T1000 (cell line): ENCODE data around the gene TGM2.
A peak's percentile ranks its signal among the peaks of the same experiment; 100 is the strongest.
"Not testable (repeated sequence)": the region's sequence is repeated elsewhere in the genome, so short reads cannot be mapped to it uniquely, and the experiment has no call there.

ENCODE experiments used
- DNase-seq: peaks from one replicate; lab custom pipeline; 2025; ENCODE audit warnings: mixed read lengths; lab: John Stamatoyannopoulos, UW

TGM2 gene

DNA sequence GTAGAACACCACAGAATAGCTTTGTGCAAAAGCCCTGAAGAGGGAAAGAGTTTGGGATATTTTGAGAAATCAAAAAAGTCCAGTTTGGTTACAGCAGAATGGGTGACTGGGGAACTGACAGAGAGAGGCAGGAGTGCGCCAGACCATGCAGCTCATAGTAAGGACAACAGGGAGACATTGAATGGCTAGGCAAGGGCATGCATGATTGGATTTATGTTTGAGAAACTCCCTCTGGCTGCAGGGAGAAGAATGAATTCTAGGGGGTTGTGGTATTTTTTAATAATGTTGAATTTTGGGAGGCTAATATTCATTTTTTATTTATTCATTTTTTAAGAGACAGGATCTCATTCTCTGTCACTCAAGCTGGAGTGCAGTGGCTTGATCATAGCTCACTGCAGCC, 49.9 kb downstream of the TGM2 start:
- DNase-seq, result no peak

DNA sequence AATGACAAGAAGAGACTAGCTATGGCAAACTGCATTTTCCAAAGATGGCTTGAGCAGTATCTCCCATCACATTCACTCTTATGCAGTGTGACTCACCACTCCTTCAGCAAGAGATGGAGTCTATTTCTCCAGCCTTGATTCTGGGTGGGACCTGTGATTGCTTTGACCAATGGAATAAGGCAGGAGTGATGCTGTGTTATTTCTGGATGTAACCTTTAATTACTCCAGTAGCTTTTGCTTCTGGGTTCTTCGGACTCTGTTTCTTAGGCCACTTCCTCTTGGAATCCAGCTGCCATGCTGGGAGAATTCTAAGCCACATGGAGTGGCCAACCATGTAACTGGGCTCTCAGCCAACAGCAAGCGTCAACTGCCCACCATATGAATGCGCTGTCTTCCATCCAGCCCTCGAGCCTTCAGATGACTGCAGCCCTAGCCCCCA, 50.7 kb downstream of the TGM2 start:
- no peak for DNase-seq

DNA sequence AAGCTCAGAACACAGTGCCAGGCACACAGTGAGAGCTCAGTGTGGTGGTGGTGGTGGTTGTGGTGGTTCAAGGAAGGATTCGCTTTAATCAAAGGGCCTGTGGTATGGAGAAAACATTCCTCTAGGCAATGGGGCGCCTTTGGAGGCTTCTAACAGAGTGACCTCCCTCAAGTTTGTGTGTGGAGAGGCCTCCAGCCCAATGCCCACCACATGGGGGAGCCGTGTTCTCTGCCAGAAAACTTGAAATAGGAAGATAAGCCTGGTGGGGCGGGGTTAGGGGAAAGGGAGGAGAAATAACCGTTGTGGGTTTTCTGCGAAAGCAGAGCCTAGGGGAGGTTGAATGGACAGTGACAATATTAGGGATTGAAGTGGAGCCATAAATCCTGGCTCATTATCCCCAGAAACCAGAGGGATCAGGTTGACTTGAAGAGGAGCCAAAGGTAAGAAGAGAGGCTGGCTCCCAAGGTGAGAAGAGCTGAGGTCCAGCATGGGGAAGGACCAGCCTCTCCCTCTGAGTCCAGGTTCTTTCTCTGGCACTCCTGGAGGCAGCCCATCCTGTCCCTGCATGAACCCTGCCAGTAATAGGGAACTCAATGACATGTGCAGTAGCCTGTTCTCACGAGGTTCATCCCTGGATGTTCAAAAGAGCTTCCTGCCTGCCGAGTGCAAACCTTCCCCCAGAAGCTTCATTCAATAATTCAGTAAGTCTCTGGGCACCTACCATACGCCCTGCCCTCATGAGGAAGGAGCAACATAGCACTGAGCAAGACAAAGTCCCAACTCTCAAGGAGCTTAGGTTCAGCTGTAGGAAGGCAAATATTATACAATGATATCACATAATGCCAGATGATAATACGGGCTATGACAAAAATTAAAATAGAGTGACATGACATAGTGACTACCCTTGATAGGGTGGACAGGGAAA, 51.4 kb downstream of the TGM2 start:
- DNase-seq, result no peak

DNA sequence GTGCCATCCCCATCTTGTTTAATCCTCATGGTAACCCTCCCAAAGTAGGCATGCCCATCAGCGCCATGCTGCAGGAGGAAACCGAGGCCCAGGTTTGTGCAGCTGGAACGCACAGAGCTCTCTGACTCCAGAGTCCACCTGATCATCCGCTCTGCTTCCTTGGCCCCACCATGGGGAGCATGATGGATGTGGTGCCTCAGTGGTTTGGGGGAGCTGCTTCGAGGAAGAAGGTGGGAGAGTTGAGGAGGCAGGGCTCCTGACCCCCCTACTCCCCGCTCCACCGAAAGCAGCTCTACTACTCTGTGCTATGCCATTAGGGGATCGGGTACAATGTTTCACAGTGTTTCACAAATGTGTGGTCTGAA, 52.2 kb downstream of the TGM2 start:
- DNase-seq, result no peak

DNA sequence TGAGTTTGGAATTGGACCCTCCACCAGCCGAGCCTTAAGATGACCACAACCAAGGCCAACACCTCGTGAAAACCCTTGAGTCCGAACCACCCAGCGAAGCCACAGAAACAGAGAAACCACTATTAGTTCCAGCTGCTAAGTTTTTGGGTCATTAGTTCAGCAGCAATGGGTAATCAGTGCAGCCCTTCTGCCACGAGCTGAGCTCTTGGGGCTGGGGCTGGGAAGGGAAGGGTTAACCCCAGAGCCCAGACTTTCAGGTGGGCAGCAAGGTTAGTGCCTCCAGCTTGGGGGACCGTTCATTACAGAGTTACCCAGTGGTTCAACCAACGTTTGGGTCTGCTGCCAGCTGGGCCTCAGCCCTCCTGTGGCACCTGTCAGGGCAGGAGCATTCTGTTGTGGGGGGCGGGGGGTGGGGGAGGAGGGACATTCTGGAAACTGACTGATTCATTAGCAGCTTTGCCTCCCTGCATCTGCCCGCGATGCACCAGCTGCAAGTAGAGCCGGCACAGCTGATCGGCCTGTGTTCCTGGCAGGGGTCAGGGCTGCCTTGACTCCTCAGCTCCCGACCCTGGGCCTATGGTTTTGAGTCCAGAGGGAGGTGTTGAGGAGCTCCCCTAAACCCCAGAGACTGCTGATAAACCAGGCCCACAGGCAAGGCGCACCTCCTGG, 52.7 kb downstream of the TGM2 start:
- DNase-seq, result no peak

DNA sequence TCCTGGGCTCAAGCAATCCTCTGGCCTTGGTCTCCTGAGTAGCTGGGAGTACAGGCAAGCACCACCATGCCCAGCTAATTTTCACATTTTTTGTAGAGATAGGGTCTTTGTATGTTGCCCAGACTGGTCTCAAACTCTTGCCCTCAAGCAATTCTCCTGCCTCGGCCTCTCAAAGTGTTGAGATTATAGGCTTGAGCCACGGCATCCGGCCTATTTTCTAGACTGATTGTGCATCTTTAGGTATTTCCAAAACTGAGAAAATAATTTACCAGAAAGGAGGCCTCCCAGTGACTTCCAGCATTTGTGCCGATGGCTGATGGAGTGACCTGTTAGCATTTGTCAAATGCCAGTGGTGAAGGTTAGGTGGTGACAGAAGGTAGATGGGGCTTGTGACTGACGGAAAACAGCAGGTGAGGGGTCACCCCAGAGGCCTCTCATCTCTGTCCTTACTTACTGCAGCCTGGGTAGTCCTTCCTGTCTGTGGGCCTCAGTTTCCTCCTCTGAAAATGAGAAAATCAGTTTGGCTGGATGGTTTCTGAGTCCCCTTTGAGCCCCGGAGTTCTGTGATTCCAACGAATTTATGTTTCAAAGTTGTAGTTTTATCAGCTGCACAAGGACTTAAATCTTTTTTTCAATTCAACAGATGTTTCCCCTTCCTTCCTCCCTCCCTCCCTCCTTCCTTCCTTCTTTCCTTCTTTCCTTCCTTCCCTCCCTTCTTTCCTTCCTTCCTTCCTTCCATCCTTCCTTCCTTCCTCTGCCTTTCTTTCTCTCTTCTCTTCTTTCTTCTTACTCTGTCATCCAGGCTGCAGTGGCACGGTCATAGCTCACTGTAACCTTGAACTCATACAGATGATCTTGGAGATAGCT, 53.5 kb downstream of the TGM2 start:
- DNase-seq, result no peak

DNA sequence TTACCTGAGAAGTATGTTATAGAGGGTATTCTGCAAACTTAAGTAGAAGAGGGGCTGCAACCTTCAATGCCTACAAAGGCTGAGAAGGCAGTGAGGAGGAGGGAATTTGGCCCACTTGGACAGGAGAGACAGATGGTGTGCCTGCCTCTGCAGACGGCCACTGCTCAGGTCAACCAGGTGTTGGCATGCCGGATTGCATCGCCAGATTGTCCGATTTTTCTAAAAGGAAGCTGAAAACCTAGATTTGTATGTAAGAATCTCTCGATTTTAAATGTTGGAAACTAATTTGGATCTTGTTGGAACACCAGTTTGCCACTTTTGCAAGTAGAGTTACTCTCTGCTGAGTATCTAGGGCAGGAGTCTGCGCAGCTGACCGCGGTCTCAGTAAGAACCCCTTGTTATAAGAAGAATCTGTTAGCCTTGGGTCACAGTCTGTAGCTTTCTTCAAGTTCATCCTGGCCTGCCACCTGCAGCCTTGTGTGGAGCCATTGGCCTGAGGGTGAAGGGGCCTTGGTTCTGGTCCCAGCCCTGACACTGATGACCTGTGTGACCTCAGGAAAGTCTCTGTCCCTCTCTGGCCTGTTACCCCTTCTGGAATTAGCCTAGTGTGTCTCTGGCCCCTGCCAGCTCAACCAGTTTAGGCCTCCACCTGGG, 54.4 kb downstream of the TGM2 start:
- no peak for DNase-seq

DNA sequence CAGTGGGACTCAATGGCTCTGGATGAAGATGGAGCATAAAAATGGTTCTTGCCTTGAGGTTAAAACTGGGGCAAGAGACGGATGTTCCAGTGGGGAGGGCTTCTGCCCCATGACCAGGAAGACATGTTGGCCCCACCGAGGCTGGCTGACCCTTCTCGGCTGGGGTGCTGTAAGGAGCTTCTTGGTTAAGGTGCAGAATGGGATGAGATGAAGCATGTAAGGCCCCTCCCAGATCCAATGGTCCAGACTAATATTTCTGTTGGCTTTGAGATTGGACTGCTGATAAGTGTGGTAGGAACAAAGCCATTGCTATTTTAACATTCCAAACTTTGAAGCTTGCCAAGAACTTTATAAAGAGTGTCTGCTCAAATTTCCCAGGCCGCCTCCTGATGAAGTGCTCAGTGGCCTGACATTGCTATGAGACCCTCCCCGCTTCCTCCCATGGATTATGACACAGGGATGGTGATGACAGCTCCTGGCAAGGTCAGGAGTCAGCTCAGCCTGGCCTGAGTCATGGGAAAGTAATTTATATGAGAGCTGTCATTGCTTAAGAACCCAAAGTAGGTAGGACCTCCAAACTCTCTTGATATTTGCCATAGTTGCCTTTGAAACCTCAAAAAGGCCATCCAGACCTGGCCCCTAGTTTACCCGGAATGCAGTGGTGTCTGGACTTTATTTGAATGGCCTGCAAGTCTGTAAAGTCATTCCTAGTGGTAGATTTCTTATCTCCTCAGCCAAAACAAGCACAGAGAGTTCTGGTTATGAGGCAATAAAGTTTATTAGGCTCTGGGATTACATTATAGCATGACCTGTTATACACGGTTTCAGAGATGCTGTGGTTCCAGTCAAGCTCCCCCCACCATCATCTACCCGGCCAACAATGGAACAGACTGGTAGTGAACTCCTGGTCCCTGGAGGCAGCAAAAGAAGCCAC, 55.2 kb downstream of the TGM2 start:
- peak; percentile 87 for DNase-seq

DNA sequence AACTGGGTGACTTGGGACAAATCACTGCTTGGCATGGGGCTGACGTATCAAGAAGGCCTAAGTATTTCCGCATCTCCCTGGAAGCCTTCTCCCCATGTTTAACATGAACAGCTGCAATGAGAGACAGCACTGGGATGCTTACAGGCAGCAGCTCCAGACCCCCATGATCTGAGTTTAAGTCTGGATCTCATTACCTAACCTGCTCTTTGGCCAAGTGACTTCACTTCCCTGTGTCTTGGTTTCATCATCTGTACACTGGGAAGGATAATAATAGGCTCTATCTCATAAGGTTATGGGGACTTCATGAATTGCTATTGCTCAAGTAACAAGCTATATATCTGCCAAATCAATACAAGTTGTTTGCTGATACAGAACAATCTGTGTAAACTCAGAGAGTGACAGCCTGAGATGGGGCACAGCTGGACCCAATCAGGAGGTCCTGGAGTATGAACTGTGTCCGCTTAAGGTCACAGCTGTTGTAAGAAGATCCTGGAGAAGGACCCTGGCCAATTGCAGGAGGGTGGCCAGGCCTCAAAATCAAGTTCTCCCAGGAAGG, 56.0 kb downstream of the TGM2 start:
- no peak for DNase-seq

DNA sequence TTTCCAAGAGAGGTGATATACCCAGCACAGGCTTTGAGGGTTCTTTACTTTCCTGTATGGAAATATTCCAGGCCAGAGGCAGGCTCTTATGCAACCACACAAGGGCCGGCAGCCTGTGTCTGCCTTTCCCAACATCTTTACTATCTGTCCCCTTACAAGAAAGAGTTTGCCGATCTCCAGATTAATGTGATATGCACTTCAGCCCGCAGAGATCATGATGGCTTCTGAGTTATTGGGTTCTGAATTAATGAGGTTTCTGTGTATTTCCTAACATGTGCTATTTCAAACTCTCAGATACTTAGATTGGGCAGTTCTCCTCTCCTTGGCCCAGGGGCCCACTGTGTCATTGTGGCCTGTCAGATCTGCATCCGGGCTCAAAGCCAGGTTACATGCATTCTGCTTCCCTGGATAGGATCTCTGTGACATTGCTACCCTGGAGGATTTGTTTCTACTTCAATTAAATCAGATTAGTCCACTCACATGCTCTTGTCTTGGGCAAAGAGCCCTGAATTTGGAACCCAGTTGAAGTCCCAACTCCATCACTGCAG, 56.6 kb downstream of the TGM2 start:
- no peak for DNase-seq

DNA sequence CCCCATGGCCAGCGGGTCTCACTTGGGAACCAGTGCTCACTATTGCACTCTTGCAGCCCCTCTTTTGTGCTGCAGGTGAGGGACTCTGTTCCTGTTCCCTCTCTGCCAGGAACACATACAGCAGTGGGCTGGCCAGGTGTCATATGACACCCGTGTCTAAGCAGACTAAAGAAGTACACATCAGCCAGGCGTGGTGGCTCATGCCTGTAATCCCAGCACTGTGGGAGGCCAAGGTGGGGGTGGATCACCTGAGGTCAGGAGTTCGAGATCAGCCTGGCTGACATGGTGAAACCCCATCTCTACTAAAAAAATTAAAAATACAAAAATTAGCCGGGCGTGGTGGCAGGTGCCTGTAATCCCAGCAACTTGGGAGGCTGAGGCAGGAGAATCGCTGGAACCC, 57.2 kb downstream of the TGM2 start:
- DNase-seq, result not testable (repeated sequence)

DNA sequence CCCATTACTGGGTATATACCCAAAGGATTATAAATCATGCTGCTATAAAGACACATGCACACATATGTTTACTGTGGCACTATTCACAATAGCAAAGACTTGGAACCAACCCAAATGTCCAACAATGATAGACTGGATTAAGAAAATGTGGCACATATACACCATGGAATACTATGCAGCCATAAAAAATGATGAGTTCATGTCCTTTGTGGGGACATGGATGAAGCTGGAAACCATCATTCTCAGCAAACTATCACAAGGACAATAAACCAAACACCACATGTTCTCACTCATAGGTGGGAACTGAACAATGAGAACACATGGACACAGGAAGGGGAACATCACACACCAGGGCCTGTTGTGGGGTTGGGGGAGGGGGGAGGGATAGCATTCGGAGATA, 57.7 kb downstream of the TGM2 start:
- not testable (repeated sequence) for DNase-seq

DNA sequence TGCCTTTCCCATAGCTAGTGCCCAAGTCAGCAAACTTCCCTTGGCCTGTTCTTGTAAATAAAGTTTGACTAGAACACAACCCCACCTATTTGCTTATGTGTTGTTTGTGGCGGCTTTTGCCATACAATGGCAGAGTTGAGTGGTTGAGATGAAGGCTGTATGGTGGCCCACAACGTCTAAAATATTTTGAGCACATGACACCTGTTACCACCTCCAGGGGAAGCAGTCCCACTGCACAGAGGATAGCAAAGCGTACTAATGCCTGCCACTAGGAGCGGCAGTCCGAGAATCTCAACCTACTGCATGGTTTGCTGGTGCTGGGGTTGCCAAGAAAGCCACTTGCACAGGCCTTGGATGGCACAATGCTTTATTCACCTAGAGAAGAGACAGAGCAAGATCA, 58.6 kb downstream of the TGM2 start:
- DNase-seq, result no peak

DNA sequence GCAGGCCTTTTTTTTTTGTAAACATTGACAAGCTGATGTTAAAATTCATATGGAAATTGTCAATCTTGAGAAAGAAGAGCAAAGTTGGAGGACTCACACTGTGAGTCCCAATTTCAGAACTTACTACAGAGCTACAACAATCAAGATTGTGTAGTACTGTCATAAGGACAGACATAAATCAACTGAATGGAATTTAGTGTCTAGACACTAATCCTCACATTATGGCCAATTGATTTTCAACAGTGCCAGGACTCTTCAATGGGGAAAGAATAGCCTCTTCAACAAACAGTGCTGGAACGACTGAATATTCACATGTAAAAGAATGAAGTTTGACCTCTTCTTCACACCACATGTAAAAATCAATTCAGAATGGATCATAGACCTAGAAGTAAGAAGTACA, 60.8 kb downstream of the TGM2 start:
- DNase-seq, result no peak

DNA sequence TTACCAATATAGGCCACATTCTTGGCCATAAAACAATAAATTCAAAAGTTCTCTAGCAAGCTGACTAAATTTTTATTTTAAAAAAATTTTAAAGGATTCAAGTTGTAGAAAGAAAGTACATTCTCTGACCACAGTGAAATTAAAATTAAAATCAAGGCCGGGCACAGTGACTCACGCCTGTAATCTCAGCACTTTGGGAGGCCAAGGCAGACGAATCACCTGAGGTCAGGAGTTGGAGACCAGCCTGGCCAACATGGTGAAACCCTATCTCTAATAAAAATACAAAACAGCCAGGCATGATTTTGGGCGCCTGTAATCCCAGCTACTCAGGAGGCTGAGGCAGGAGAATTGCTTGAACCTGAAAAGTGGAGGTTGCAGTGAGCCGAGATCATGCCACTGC, 62.9 kb downstream of the TGM2 start:
- DNase-seq, result not testable (repeated sequence)

DNA sequence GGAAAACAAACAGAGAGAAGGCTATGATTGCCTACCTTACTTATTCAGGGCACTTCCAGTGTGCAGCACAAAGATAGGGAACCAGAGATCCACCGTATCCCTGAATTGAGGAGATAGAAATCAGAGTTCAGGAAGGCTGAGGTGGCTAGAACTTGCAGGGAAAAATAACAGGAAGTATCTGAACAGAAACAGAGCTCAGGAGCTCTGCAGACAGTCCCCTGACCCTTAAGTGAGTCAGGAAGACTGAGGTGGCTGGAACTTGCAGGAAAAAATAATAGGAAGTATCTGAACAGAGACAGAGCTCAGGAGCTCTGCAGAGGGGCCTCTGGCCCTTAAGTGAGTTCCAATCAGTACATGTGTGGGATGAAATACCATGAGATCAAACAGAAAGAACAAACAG, 66.1 kb downstream of the TGM2 start:
- DNase-seq, result no peak

DNA sequence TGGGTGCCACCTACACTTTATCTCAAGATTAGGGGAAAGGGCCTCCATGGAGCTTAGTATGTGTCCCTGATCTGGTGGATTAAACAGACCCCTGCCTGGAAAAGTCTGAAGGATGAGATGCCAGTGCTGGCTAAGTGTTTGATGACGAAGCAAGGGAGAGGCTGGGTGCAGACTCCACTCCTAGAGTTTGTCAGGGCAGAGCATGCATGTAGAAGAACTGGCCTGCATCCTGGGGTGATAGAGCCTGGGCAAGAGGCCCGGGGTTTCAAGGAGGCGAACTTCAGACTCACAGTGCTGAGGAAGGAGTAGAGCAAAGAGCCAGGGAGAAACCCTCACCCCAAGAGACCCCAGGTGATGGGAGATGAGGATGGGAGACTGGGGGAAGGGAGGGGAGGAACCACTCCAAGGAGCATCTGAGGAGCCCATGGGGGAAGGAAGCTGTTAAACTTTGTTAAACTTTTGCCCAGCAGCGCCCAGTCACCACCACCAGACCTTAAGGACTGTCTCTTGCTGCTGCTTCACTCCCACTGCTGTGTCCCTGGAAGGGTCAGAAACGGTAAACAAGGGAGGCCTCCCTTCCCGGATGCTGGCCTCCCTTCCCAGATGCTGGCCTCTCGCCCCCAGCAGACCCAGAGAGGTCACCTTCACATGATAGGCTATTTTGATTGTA, 69.9 kb downstream of the TGM2 start:
- no peak for DNase-seq

DNA sequence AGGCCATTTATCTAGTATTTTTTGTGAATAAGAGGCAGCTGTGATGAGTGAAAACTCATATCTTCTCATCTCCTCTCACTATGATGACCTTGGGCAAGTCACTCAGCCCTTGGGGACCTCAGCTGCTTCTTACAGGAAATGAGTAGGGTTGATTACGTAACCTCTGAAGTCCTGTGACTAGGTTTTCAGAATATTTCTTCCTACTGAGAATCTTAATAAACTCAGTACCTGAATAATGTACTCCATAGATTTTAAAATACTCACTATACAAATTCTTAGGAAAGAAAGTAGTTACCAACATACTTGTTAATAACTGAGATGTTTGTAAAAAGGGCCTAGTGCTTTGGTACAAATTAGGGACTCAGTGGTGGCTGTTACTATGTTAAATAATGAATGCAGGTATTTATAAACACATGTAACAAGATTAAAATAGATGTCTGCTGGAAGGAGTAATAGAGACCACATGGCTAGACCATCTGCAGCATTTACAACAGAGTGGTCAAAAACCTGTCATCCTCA, 70.6 kb downstream of the TGM2 start:
- peak; percentile 35 for DNase-seq

DNA sequence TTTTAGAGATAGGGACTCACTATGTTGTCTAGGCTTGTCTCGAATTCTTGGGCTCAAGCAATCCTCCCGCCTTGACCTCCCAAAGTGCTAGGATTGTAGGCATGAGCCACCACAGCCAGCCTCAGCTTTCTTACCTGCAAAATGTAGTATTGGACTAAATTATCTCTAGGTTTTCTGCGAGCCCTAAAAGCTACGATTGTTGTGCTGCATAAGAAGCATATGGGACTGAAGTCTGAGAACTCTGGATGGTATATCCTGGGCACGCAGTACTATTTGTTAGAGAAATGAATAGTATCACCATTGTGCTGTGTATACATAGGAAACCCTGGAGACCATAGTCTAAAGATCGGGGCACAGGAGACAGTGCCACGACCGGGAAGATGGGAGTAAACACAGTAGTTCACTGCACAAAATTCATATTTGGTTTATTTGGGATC, 71.4 kb downstream of the TGM2 start:
- no peak for DNase-seq
